ENCODE measurements around the gene CPZ.

DNA sequence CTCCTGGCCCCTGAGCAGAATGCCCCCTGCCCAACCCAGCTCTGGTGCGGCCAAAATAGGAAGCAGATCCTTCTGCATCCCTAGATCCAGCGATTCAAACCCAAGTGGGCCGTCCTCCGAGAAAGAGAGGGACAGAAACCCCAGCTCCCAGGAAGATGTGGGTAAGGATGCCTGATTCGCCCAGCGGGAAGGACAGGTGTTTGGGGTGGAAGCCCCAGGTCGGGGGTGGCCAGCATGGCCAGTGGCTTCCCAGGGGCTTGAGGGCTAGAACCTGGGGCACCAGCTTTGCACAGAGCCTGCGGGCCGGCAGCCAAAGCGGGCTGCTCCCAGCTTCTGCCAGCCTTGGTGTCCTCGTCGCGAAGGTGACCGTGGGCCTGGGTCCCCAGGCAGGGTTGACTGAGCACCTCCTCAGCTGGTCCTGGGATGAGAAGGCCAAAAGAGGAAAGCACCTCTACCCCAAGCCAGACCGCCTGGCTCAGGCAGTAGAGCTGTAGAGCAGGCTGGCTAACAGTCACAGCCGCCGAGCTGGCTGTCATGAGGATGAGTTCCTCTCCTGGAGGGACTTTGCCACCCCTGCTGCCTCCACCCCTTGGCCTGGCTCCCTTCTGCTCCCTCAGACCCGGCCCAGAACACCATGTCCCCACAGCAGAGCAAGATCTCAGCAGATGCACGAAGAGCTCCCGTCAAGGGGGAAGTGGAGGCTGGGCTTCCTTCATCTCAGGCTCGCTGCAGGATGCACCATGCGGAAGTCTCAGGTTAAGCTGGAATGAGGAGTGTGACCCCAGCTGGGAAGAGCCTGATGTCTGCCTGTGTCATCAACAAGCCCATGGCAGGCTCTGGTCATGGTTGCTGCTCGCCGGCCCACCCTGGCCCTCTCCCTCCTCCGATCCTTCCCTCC lies 59.9 kb downstream of the CPZ start:
- TF ChIP-seq, protein P1, sequence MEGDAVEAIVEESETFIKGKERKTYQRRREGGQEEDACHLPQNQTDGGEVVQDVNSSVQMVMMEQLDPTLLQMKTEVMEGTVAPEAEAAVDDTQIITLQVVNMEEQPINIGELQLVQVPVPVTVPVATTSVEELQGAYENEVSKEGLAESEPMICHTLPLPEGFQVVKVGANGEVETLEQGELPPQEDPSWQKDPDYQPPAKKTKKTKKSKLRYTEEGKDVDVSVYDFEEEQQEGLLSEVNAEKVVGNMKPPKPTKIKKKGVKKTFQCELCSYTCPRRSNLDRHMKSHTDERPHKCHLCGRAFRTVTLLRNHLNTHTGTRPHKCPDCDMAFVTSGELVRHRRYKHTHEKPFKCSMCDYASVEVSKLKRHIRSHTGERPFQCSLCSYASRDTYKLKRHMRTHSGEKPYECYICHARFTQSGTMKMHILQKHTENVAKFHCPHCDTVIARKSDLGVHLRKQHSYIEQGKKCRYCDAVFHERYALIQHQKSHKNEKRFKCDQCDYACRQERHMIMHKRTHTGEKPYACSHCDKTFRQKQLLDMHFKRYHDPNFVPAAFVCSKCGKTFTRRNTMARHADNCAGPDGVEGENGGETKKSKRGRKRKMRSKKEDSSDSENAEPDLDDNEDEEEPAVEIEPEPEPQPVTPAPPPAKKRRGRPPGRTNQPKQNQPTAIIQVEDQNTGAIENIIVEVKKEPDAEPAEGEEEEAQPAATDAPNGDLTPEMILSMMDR (IDR thresholded peaks at IDR 0.05), result no peak
- no peak for TF ChIP-seq EZH2 (IDR thresholded peaks at IDR 0.05; ENCODE audit: borderline replicate concordance, insufficient read depth, low read depth, low read length, poor library complexity, severe bottlenecking)
